ENCODE results near the gene PNPLA8. TPM values are rescaled to one million over a fixed set of nuclear protein-coding genes. Genes with fewer than 3 reads are reported as not detected.

The PNPLA8 gene
- total and polyA plus RNA-seq, 2 of the 4 experiments (the other 2 are of a cell fraction), result 7.0 to 14.5 TPM

GRCh38 chr7:108511939-108512338, 14.0 kb downstream of the PNPLA8 start:
- H3K27ac ChIP-seq (ENCODE audit: insufficient read depth, low read length), result no peak overlapping the region
- H3K9me1 ChIP-seq (ENCODE audit: insufficient read depth, low read length), result no peaks in the 10 kb centered on the region
- BruUV-seq (replicated peaks), result no TSS peak
- H4K91ac ChIP-seq (ENCODE audit: insufficient read depth, low read depth, low read length), result no peak overlapping the region
- CTCF ChIA-PET, result interaction anchor here (1.0 kb wide), 1 partner anchor 14 kb away, joined by 3 read pairs; no protein-coding TSS in a partner anchor
- no peak overlapping the region for H2AFZ ChIP-seq (replicated peaks; ENCODE audit: low read length, poor library complexity)
- no peak overlapping the region for H3K4ac ChIP-seq (ENCODE audit: low read depth, low read length)
- H4K5ac ChIP-seq (ENCODE audit: low read depth, low read length), result no peak overlapping the region
- ATAC-seq (ENCODE audit: low read depth) (no peak), DNase-seq (no peak)
- H2AK5ac ChIP-seq (ENCODE audit: low read depth, low read length), result no peak overlapping the region
- H4K8ac ChIP-seq (ENCODE audit: low read depth in 2 of 2, low read length in 2 of 2), result no peak overlapping the region
- H2BK5ac ChIP-seq (ENCODE audit: low read depth, low read length, poor library complexity, severe bottlenecking), result no peak overlapping the region
- no peaks in the 10 kb centered on the region for H3K9me3 ChIP-seq (ENCODE audit: control insufficient read depth, insufficient read depth, low read length)
- no peak overlapping the region for H3K9ac ChIP-seq (ENCODE audit: low read depth, low read length)
- H4K20me1 ChIP-seq (ENCODE audit: insufficient read depth, low read length), result no peaks in the 10 kb centered on the region
- no peak for TF ChIP-seq RCOR1 (IDR thresholded peaks at IDR 0.05; ENCODE audit: insufficient replicate concordance, low read length)
- no peak for TF ChIP-seq USF2 (IDR thresholded peaks at IDR 0.05; ENCODE audit: low read depth, low read length)
- no peak for TF ChIP-seq SMC3 (IDR thresholded peaks at IDR 0.05; ENCODE audit: low read depth, low read length)
- TF ChIP-seq RAD21 (IDR thresholded peaks at IDR 0.05; ENCODE audit: low read length), result no peak
- TF ChIP-seq BHLHE40 (IDR thresholded peaks at IDR 0.05; ENCODE audit: low read depth, low read length), result no peak
- no peak for TF ChIP-seq MAFK (IDR thresholded peaks at IDR 0.05; ENCODE audit: low read depth, low read length)
- TF ChIP-seq CTCF (conservative IDR thresholded peaks at IDR 0.05; ENCODE audit: low read depth, low read length), result no peak
- TF ChIP-seq MAZ (IDR thresholded peaks at IDR 0.05; ENCODE audit: borderline replicate concordance, low read depth, low read length), result no peak
- H2BK20ac ChIP-seq (ENCODE audit: low read depth, low read length), result no peak overlapping the region
- no peak overlapping the region for H3K4me2 ChIP-seq (ENCODE audit: low read depth, low read length)
- peaks cover 5 to 7% of the 10 kb centered on the region in 2 experiments; a peak in 2 of 4 replicates for H3K79me1 ChIP-seq (ENCODE audit: low read depth in 1 of 2, low read length in 2 of 2)
- H3K4me1 ChIP-seq (ENCODE audit: control insufficient read depth, insufficient read depth, low read length), result no peaks in the 10 kb centered on the region
- H3K36me3 ChIP-seq (ENCODE audit: control insufficient read depth, insufficient read depth, low read length), result peaks cover 8% of the 10 kb centered on the region
- no CpG with 5 or more reads among the region's 4 CpGs for WGBS, 2 experiments (ENCODE audit: extremely low coverage in 2 of 2, insufficient read length in 1 of 2)
- no peak overlapping the region for H2BK120ac ChIP-seq (ENCODE audit: low read depth, low read length)
- POLR2A ChIA-PET (ENCODE audit: unreplicated experiment), result interaction anchor here (0.7 kb wide), 1 partner anchor 8 kb away, joined by 3 read pairs; no protein-coding TSS in a partner anchor
- no peak overlapping the region for H3K18ac ChIP-seq (ENCODE audit: low read depth, low read length)
- dilution Hi-C loops (cut with HindIII; ENCODE audit: low sequenced_read_pairs, unreplicated experiment) (no loop called here), intact Hi-C loops (cut with micrococcal nuclease) (no loop called here), in situ Hi-C loops (cut with MboI; ENCODE audit: low sequenced_read_pairs) (no loop called here)
- H3K27me3 ChIP-seq (ENCODE audit: control insufficient read depth, insufficient read depth, low read length), result no peaks in the 10 kb centered on the region
- H3K14ac ChIP-seq (replicated peaks; ENCODE audit: low read depth, low read length), result no peak overlapping the region
- no peak overlapping the region for H3K23ac ChIP-seq (ENCODE audit: low read depth, low read length)
- no peak overlapping the region for H2BK15ac ChIP-seq (ENCODE audit: low read depth, low read length)
- H3K56ac ChIP-seq (ENCODE audit: extremely low read depth, insufficient read depth, low read length), result no peak overlapping the region
- no peak overlapping the region for H2AK9ac ChIP-seq (replicated peaks; ENCODE audit: low read depth, low read length, poor library complexity)
- H3K4me3 ChIP-seq (ENCODE audit: insufficient read depth, low read depth, low read length), result no peak overlapping the region

Data from IMR-90 (cell line).